HepG2 (cell line): ENCODE results near the gene SMYD5. TPM values are rescaled to one million over a fixed set of nuclear protein-coding genes. Genes with fewer than 3 reads are reported as not detected.

ENCODE experiments used
- ELF4 ChIP-seq: sonication (generic); formaldehyde crosslinking; IDR thresholded peaks from 2 replicates; pipeline ENCODE4 v1.5.0; 2020; ENCODE audit warnings: missing genetic modification reagents, mild to moderate bottlenecking, moderate library complexity, borderline replicate concordance
- FOXJ3 ChIP-seq: sonication (generic); formaldehyde crosslinking; IDR thresholded peaks from 2 replicates; pipeline ENCODE4 v1.4.0; 2020; ENCODE audit warnings: missing genetic modification reagents, mild to moderate bottlenecking, borderline replicate concordance
- HDAC2 ChIP-seq: sonication (generic); formaldehyde crosslinking; IDR thresholded peaks from 2 replicates; pipeline ENCODE4 v1.4.0; 2020; ENCODE audit warnings: missing genetic modification reagents
- NR1H2 ChIP-seq: sonication (generic); formaldehyde crosslinking; IDR thresholded peaks from 2 replicates; pipeline ENCODE4 v1.8.1; 2022; ENCODE audit warnings: low read depth, missing genetic modification reagents, borderline replicate concordance
- RAD21 ChIP-seq: fragments of 450-650 bp; formaldehyde crosslinking; IDR thresholded peaks from 2 replicates; pipeline ENCODE4 v1.5.0; 2020; ENCODE audit warnings: mild to moderate bottlenecking
- REL ChIP-seq: sonication (generic); formaldehyde crosslinking; conservative IDR thresholded peaks from 2 replicates; pipeline ENCODE4 v1.8.0; 2022; ENCODE audit warnings: mild to moderate bottlenecking, missing genetic modification reagents, moderate library complexity
- TEAD3 ChIP-seq: optimal IDR thresholded peaks from 2 replicates; pipeline ENCODE3; 2016; ENCODE audit warnings: borderline replicate concordance
- ZBTB3 ChIP-seq: sonication (generic); formaldehyde crosslinking; IDR thresholded peaks from 2 replicates; pipeline ENCODE4 v1.4.0; 2020; ENCODE audit warnings: low read depth, mild to moderate bottlenecking, moderate library complexity, missing genetic modification reagents, borderline replicate concordance
- ZFY ChIP-seq: sonication (generic); formaldehyde crosslinking; IDR thresholded peaks from 2 replicates; pipeline ENCODE4 v1.4.0; 2020; ENCODE audit warnings: missing genetic modification reagents
- ZNF83 ChIP-seq: sonication (generic); formaldehyde crosslinking; IDR thresholded peaks from 2 replicates; pipeline ENCODE4 v1.4.0; 2020; ENCODE audit warnings: missing genetic modification reagents, mild to moderate bottlenecking, borderline replicate concordance
- polyA plus RNA-seq, 8 experiments: library from polyadenylated mRNA; depleted of rRNA in 3 of 8; stranded (reverse) in 7 of 8; unstranded in 1 of 8; fragments of >200 nt; fragmentation: Illumina TruSeq in 4 of 8; extraction: Trizol in 4 of 8; gene quantifications; 2 replicates each; pipeline versions ENCODE4 v1.2.1 to v1.2.3, GENCODE V29; 2011 to 2016; ENCODE audit warnings: low read depth in 4 of 8, missing spikeins in 1 of 8, mixed read lengths in 1 of 8; ENCODE audit not compliant: insufficient read depth in 1 of 8
- total RNA-seq, 5 experiments: library from RNA; depleted of rRNA; stranded (reverse); fragments of >200 nt; fragmentation: Illumina TruSeq; extraction: Trizol; gene quantifications; 2 replicates each; pipeline ENCODE4 v1.2.3, GENCODE V29; 2016; ENCODE audit warnings: low read depth in 1 of 5
- TF ChIP-seq, protein P1 (sequence below): sonication (generic); formaldehyde crosslinking; IDR thresholded peaks from 2 replicates; pipeline ENCODE4 v1.5.0; 2020; ENCODE audit warnings: mild to moderate bottlenecking, missing genetic modification reagents, borderline replicate concordance
- TF ChIP-seq, protein P2 (sequence below): fragments of 450-650 bp; IDR thresholded peaks from 2 replicates; pipeline ENCODE4 v1.6.1; 2017; ENCODE audit warnings: mild to moderate bottlenecking
- TF ChIP-seq, protein P3 (sequence below): sonication (generic); formaldehyde crosslinking; IDR thresholded peaks from 2 replicates; pipeline ENCODE4 v1.8.1; 2023; ENCODE audit warnings: mild to moderate bottlenecking, missing genetic modification reagents
- TF ChIP-seq, protein P4 (sequence below): sonication (generic); formaldehyde crosslinking; IDR thresholded peaks from 2 replicates; pipeline ENCODE4 v1.4.0; 2020; ENCODE audit warnings: missing genetic modification reagents
- TF ChIP-seq, protein P5 (sequence below): sonication (generic); formaldehyde crosslinking; IDR thresholded peaks from 2 replicates; pipeline ENCODE4 v1.8.0; 2022; ENCODE audit warnings: missing genetic modification reagents, mild to moderate bottlenecking, inconsistent platforms, borderline replicate concordance
- TF ChIP-seq, protein P6 (sequence below): sonication (generic); formaldehyde crosslinking; IDR thresholded peaks from 2 replicates; pipeline ENCODE4 v1.4.0; 2020; ENCODE audit warnings: missing genetic modification reagents

Gene SMYD5
- total and polyA plus RNA-seq, 2 of the 13 experiments (the other 11 are each of a cell fraction or from before 2014, with no cell fraction given): 55.8 to 70.4 TPM

DNA sequence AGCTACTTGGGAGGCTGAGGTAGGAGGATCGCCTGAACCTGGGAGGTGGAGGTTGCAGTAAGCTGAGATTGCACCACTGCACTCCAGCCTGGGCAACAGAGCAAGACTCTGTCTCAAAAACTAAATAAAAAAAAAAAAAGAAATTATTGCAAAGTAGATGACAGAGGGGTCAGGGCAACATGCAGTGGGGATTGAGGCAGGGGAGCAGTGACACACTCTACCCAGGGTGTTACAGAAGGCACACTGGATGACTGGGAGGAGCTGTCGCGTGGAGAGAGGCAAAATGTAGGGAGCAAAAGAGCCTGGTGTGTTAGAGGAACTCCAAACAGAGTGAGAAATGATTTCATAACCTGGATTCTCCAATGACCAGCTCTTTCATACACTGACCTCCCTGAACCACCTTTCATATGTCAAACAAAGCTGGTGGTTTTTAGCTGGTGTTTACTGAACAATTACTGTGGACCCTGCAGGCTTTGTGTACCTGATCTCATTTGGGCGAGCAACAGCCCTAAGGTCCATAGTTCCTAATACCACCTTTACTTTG lies 48.1 kb downstream of the SMYD5 start (continued):
- TF ChIP-seq, protein P1, sequence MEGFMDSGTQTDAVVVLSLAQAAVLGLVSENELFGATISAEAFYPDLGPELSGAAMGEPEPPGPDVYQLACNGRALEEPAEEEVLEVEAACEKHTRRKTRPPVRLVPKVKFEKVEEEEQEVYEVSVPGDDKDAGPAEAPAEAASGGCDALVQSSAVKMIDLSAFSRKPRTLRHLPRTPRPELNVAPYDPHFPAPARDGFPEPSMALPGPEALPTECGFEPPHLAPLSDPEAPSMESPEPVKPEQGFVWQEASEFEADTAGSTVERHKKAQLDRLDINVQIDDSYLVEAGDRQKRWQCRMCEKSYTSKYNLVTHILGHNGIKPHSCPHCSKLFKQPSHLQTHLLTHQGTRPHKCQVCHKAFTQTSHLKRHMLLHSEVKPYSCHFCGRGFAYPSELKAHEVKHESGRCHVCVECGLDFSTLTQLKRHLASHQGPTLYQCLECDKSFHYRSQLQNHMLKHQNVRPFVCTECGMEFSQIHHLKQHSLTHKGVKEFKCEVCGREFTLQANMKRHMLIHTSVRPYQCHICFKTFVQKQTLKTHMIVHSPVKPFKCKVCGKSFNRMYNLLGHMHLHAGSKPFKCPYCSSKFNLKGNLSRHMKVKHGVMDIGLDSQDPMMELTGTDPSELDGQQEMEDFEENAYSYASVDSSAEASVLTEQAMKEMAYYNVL (CRISPR knock-in tag): peak; percentile 82; the same call in 1 of the 2 replicates
- TF ChIP-seq, protein P2, sequence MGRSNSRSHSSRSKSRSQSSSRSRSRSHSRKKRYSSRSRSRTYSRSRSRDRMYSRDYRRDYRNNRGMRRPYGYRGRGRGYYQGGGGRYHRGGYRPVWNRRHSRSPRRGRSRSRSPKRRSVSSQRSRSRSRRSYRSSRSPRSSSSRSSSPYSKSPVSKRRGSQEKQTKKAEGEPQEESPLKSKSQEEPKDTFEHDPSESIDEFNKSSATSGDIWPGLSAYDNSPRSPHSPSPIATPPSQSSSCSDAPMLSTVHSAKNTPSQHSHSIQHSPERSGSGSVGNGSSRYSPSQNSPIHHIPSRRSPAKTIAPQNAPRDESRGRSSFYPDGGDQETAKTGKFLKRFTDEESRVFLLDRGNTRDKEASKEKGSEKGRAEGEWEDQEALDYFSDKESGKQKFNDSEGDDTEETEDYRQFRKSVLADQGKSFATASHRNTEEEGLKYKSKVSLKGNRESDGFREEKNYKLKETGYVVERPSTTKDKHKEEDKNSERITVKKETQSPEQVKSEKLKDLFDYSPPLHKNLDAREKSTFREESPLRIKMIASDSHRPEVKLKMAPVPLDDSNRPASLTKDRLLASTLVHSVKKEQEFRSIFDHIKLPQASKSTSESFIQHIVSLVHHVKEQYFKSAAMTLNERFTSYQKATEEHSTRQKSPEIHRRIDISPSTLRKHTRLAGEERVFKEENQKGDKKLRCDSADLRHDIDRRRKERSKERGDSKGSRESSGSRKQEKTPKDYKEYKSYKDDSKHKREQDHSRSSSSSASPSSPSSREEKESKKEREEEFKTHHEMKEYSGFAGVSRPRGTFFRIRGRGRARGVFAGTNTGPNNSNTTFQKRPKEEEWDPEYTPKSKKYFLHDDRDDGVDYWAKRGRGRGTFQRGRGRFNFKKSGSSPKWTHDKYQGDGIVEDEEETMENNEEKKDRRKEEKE: no peak
- TF ChIP-seq HDAC2 (CRISPR knock-in tag) (peak; percentile 95), NR1H2 (CRISPR knock-in tag) (no peak), ZFY (no peak; the same call in 1 of the 2 replicates), ZNF83 (CRISPR knock-in tag) (no peak), FOXJ3 (CRISPR knock-in tag) (peak; percentile 94; the same call in 1 of the 2 replicates), REL (0 out of 2 replicates have a peak, but pooled peaks have one; percentile 58), ZBTB3 (no peak), TEAD3 (CRISPR knock-in tag) (peak; percentile 82), ELF4 (peak; percentile 75; the same call in 1 of the 2 replicates), RAD21 (CRISPR knock-in tag) (no peak)
- TF ChIP-seq, protein P3, sequence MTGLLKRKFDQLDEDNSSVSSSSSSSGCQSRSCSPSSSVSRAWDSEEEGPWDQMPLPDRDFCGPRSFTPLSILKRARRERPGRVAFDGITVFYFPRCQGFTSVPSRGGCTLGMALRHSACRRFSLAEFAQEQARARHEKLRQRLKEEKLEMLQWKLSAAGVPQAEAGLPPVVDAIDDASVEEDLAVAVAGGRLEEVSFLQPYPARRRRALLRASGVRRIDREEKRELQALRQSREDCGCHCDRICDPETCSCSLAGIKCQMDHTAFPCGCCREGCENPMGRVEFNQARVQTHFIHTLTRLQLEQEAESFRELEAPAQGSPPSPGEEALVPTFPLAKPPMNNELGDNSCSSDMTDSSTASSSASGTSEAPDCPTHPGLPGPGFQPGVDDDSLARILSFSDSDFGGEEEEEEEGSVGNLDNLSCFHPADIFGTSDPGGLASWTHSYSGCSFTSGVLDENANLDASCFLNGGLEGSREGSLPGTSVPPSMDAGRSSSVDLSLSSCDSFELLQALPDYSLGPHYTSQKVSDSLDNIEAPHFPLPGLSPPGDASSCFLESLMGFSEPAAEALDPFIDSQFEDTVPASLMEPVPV (CRISPR knock-in tag): peak; percentile 47; the same call in 1 of the 2 replicates
- TF ChIP-seq, protein P4, sequence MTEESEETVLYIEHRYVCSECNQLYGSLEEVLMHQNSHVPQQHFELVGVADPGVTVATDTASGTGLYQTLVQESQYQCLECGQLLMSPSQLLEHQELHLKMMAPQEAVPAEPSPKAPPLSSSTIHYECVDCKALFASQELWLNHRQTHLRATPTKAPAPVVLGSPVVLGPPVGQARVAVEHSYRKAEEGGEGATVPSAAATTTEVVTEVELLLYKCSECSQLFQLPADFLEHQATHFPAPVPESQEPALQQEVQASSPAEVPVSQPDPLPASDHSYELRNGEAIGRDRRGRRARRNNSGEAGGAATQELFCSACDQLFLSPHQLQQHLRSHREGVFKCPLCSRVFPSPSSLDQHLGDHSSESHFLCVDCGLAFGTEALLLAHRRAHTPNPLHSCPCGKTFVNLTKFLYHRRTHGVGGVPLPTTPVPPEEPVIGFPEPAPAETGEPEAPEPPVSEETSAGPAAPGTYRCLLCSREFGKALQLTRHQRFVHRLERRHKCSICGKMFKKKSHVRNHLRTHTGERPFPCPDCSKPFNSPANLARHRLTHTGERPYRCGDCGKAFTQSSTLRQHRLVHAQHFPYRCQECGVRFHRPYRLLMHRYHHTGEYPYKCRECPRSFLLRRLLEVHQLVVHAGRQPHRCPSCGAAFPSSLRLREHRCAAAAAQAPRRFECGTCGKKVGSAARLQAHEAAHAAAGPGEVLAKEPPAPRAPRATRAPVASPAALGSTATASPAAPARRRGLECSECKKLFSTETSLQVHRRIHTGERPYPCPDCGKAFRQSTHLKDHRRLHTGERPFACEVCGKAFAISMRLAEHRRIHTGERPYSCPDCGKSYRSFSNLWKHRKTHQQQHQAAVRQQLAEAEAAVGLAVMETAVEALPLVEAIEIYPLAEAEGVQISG (CRISPR knock-in tag): no peak; the same call in none of the 2 replicates
- TF ChIP-seq, protein P5, sequence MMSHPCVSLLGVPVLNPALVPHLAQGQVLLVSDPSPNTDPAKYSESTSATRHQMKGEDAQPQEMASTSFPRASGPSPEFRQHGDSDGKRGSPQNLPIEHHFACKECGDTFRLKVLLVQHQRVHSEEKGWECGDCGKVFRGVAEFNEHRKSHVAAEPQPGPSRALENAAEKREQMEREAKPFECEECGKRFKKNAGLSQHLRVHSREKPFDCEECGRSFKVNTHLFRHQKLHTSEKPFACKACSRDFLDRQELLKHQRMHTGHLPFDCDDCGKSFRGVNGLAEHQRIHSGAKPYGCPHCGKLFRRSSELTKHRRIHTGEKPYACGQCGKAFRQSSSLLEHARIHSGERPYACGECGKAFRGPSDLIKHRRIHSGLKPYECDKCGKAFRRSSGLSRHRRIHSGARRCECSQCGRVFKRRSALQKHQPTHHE (CRISPR knock-in tag): no peak
- TF ChIP-seq, protein P6, sequence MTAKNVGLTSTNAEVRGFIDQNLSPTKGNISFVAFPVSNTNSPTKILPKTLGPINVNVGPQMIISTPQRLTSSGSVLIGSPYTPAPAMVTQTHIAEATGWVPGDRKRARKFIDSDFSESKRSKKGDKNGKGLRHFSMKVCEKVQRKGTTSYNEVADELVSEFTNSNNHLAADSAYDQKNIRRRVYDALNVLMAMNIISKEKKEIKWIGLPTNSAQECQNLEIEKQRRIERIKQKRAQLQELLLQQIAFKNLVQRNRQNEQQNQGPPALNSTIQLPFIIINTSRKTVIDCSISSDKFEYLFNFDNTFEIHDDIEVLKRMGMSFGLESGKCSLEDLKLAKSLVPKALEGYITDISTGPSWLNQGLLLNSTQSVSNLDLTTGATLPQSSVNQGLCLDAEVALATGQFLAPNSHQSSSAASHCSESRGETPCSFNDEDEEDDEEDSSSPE (CRISPR knock-in tag): peak; percentile 31; the same call in 1 of the 2 replicates
